ENCODE results near the gene MAN2B1.

- no peak for TF ChIP-seq CTCF (IDR thresholded peaks at IDR 0.05)
- no peak for TF ChIP-seq POLR2A (IDR thresholded peaks at IDR 0.05)
These were observed 49.4 kb upstream of the MAN2B1 start for GRCh38 chr19:12715929-12716328.

Data from Peyer's patch (tissue), 4 donors.